H9 (cell line): Measurements from ENCODE around the gene ZNF146. TPM values are rescaled to one million over a fixed set of nuclear protein-coding genes. Genes with fewer than 3 reads are reported as not detected.

Source experiments
- DNase-seq: peaks from one replicate; pipeline ENCODE4 v3.0.0-alpha.2; 2017
- H2AFZ ChIP-seq: one replicate; pipeline ENCODE4 v1.6.1; 2013; ENCODE audit warnings: mild to moderate bottlenecking, low read length, control low read depth, moderate library complexity
- H2AK5ac ChIP-seq: 2 replicates; pipeline ENCODE4 v1.6.1; 2013; ENCODE audit warnings: low read length, control low read depth, mixed read lengths; ENCODE audit not compliant: insufficient read length
- H2BK120ac ChIP-seq: one replicate; pipeline ENCODE4 v1.6.1; 2013; ENCODE audit warnings: low read depth, mild to moderate bottlenecking, low read length, control low read depth, inconsistent platforms; ENCODE audit not compliant: poor library complexity, severe bottlenecking
- H2BK12ac ChIP-seq: 2 replicates; pipeline ENCODE4 v1.6.1; 2013; ENCODE audit warnings: low read length, control low read depth, mixed read lengths, low read depth; ENCODE audit not compliant: insufficient read length
- H2BK15ac ChIP-seq: 2 replicates; pipeline ENCODE4 v1.6.1; 2013; ENCODE audit warnings: low read depth, low read length, control low read depth
- H2BK20ac ChIP-seq: one replicate; pipeline ENCODE4 v1.6.1; 2013; ENCODE audit warnings: low read depth, mild to moderate bottlenecking, low read length, control low read depth, inconsistent platforms; ENCODE audit not compliant: poor library complexity, severe bottlenecking
- H2BK5ac ChIP-seq: 2 replicates; pipeline ENCODE4 v1.6.1; 2013; ENCODE audit warnings: low read length, control low read depth, mixed read lengths; ENCODE audit not compliant: insufficient read length
- H3K14ac ChIP-seq: 2 replicates; pipeline ENCODE4 v1.6.1; 2013; ENCODE audit warnings: low read length, control low read depth; ENCODE audit not compliant: insufficient read depth
- H3K18ac ChIP-seq: 2 replicates; pipeline ENCODE4 v1.6.1; 2013; ENCODE audit warnings: low read depth, mild to moderate bottlenecking, mixed read lengths, low read length, control low read depth; ENCODE audit not compliant: insufficient read length
- H3K23ac ChIP-seq: 2 replicates; pipeline ENCODE4 v1.6.1; 2013; ENCODE audit warnings: low read length, control low read depth, mixed read lengths, low read depth; ENCODE audit not compliant: insufficient read length
- H3K23me2 ChIP-seq: 2 replicates; pipeline ENCODE4 v1.6.1; 2013; ENCODE audit warnings: low read depth, mild to moderate bottlenecking, mixed read lengths, low read length, control low read depth; ENCODE audit not compliant: insufficient read length, poor library complexity, severe bottlenecking
- H3K27ac ChIP-seq: 2 replicates; pipeline ENCODE4 v1.5.1; 2013; ENCODE audit warnings: low read length, control low read depth, mixed read lengths, low read depth; ENCODE audit not compliant: insufficient read length
- H3K27me3 ChIP-seq: 2 replicates; pipeline ENCODE4 v1.6.1; 2013; ENCODE audit warnings: low read length, control low read depth, inconsistent platforms; ENCODE audit not compliant: insufficient read depth
- H3K4ac ChIP-seq: 2 replicates; pipeline ENCODE4 v1.6.1; 2013; ENCODE audit warnings: low read depth, mild to moderate bottlenecking, control low read depth, inconsistent platforms, low read length, moderate library complexity
- H3K4me1 ChIP-seq: 2 replicates; pipeline ENCODE4 v1.6.1; 2013; ENCODE audit warnings: low read length, control low read depth, inconsistent platforms; ENCODE audit not compliant: insufficient read depth
- H3K4me2 ChIP-seq: 2 replicates; pipeline ENCODE4 v1.6.1; 2013; ENCODE audit warnings: low read length, control low read depth, mixed read lengths; ENCODE audit not compliant: insufficient read length, insufficient read depth
- H3K56ac ChIP-seq: 2 replicates; pipeline ENCODE4 v1.6.1; 2013; ENCODE audit warnings: low read depth, mild to moderate bottlenecking, mixed read lengths, low read length, control low read depth; ENCODE audit not compliant: insufficient read length
- H3K79me1 ChIP-seq: 2 replicates; pipeline ENCODE4 v1.6.1; 2013; ENCODE audit warnings: low read depth, mild to moderate bottlenecking, moderate library complexity, low read length, control low read depth, inconsistent platforms; ENCODE audit not compliant: insufficient read depth, poor library complexity, severe bottlenecking
- H3K79me2 ChIP-seq: 2 replicates; pipeline ENCODE4 v1.6.1; 2013; ENCODE audit warnings: low read length, control low read depth, inconsistent platforms; ENCODE audit not compliant: insufficient read depth
- H3K9ac ChIP-seq: 2 replicates; pipeline ENCODE4 v1.6.1; 2013; ENCODE audit warnings: low read length, control low read depth, mixed read lengths; ENCODE audit not compliant: insufficient read length; ENCODE audit errors: extremely low read depth
- H3K9me3 ChIP-seq: one replicate; pipeline ENCODE4 v1.6.1; 2013; ENCODE audit warnings: low read depth, low read length, inconsistent platforms; ENCODE audit not compliant: control insufficient read depth
- H3T11ph ChIP-seq: one replicate; pipeline ENCODE4 v1.6.1; 2013; ENCODE audit warnings: mild to moderate bottlenecking, low read length, control low read depth, inconsistent platforms
- H4K20me1 ChIP-seq: one replicate; pipeline ENCODE4 v1.6.1; 2013; ENCODE audit not compliant: control insufficient read depth, insufficient read length, insufficient read depth
- H4K5ac ChIP-seq: 2 replicates; pipeline ENCODE4 v1.6.1; 2013; ENCODE audit warnings: low read depth, mild to moderate bottlenecking, mixed read lengths, low read length, control low read depth; ENCODE audit not compliant: insufficient read length
- H4K8ac ChIP-seq: replicated peaks from 2 replicates; pipeline ENCODE4 v1.6.1; 2013; ENCODE audit warnings: low read length, control low read depth, mixed read lengths, low read depth; ENCODE audit not compliant: insufficient read length
- H4K91ac ChIP-seq: 2 replicates; pipeline ENCODE4 v1.6.1; 2013; ENCODE audit warnings: low read depth, mild to moderate bottlenecking, moderate library complexity, mixed read lengths, low read length, control low read depth; ENCODE audit not compliant: insufficient read length
- H3K27ac Mint-ChIP-seq, 3 experiments: 2 replicates in 2 of 3; 3 replicates in 1 of 3; pipeline ENCODE4 v1.8.0; 2020 to 2021; ENCODE audit warnings: mixed read lengths in 3 of 3, mild to moderate bottlenecking in 1 of 3, moderate library complexity in 1 of 3
- H3K27me3 Mint-ChIP-seq: 2 replicates; pipeline ENCODE4 v1.8.0; 2021; ENCODE audit warnings: low read depth, mild to moderate bottlenecking, moderate library complexity, mixed read lengths
- H3K36me3 Mint-ChIP-seq, 3 experiments: 2 replicates in 2 of 3; 3 replicates in 1 of 3; pipeline ENCODE4 v1.8.0; 2020 to 2021; ENCODE audit warnings: low read depth in 3 of 3, mixed read lengths in 3 of 3; ENCODE audit not compliant: insufficient read depth in 1 of 3
- H3K4me1 Mint-ChIP-seq, 2 experiments: 2 replicates each; pipeline ENCODE4 v1.8.0; 2020; ENCODE audit warnings: mixed read lengths in 2 of 2
- H3K4me3 Mint-ChIP-seq, 2 experiments: 2 replicates in 1 of 2; 3 replicates in 1 of 2; pipeline ENCODE4 v1.8.0; 2020 to 2021; ENCODE audit warnings: mild to moderate bottlenecking in 2 of 2, mixed read lengths in 2 of 2, moderate library complexity in 1 of 2
- H3K9me3 Mint-ChIP-seq, 2 experiments: 2 replicates in 1 of 2; 3 replicates in 1 of 2; pipeline ENCODE4 v1.8.0; 2020; ENCODE audit warnings: mild to moderate bottlenecking in 2 of 2, mixed read lengths in 2 of 2, moderate library complexity in 1 of 2
- CTCF ChIP-seq: fragments of 200-600 bp; sonication (generic); conservative IDR thresholded peaks from 3 replicates; pipeline ENCODE4 v1.8.0; 2021; ENCODE audit warnings: antibody characterized with exemption, mild to moderate bottlenecking
- WGBS: extraction: QIAGEN DNeasy Blood & Tissue Kit; methylation state at CpG from one replicate; pipeline ENCODE4 v1.1.7; 2013; ENCODE audit warnings: missing lambda C conversion rate, low lambda C conversion rate, mixed read lengths; ENCODE audit not compliant: insufficient read length; ENCODE audit errors: extremely low coverage; 5-methylcytosine and 5-hydroxymethylcytosine counted together
- long read RNA-seq: library from polyadenylated mRNA; unstranded; transcript quantifications from one replicate; pipeline ENCODE4 v2.0.0, GENCODE V29; 2020
- total RNA-seq: library from RNA; stranded (reverse); gene quantifications from 2 replicates; pipeline ENCODE4 v1.2.1, GENCODE V29; 2021

ZNF146 gene
- 166 and 167 TPM in 2 replicates for total RNA-seq
- long read RNA-seq, transcript ZNF146-205 (3 exons, 533 nt) = minor isoform, 86 of 841 reads
- long read RNA-seq, transcript ZNF146-202 (3 exons, 3,780 nt) = minor isoform, 245 of 841 reads
- long read RNA-seq, transcript ZNF146-201 (4 exons, 3,326 nt) = major isoform, 281 of 841 reads
- long read RNA-seq, transcript ZNF146-204 (2 exons, 571 nt) = minor isoform, 11 of 841 reads
- long read RNA-seq, partial matches to known transcripts = 29 of 841 reads
- long read RNA-seq, other reads (novel, unspliced or antisense) = 189 of 841 reads

- Histone ChIP-seq H2AFZ (peak within 1 kb of the TSS; percentile 68), H3K79me2 (peaks cover 27% of the 10 kb centered on the region; the same call in 1 of the 2 replicates), H3K27ac (peak within 1 kb of the TSS; percentile 92), H3K23ac (peak within 1 kb of the TSS; percentile 99), H4K8ac (peak within 1 kb of the TSS; percentile 100), H3K4me1 (no peaks in the 10 kb centered on the region), H3K56ac (peak within 1 kb of the TSS; percentile 99), H3K27me3 (no peaks in the 10 kb centered on the region), H3K4me2 (peak within 1 kb of the TSS; percentile 76), H3K23me2 (peaks cover 4% of the 10 kb centered on the region), H3T11ph (peak within 1 kb of the TSS; percentile 88), H4K5ac (peak within 1 kb of the TSS; percentile 100), H3K14ac (peak within 1 kb of the TSS; percentile 100), H2BK120ac (peak within 1 kb of the TSS; percentile 40), H2BK20ac (no peak within 1 kb of the TSS), H2BK12ac (no peak within 1 kb of the TSS), H3K9ac (peak within 1 kb of the TSS; percentile 100), H3K9me3 (no peaks in the 10 kb centered on the region), H2BK5ac (peak within 1 kb of the TSS; percentile 97), H3K79me1 (no peaks in the 10 kb centered on the region), H2AK5ac (peak within 1 kb of the TSS; percentile 28), H4K20me1 (no peaks in the 10 kb centered on the region), H3K18ac (peak within 1 kb of the TSS; percentile 99), H4K91ac (no peak within 1 kb of the TSS), H3K4ac (peak within 1 kb of the TSS; percentile 44; the same call in 1 of the 2 replicates), H2BK15ac (no peak within 1 kb of the TSS)
- Mint-ChIP-seq H3K4me1 (peaks cover 13 to 20% of the 10 kb centered on the region in 2 experiments), H3K9me3 (no peaks in the 10 kb centered on the region), H3K36me3 (peaks cover 11 to 21% (median 13%) of the 10 kb centered on the region in 3 experiments), H3K4me3 (no peak within 1 kb of the TSS), H3K27me3 (no peaks in the 10 kb centered on the region), H3K27ac (peak within 1 kb of the TSS in 2 of 3 experiments; percentile 84 to 96; a peak in 5 of 7 replicates)
- TF ChIP-seq CTCF = no peak
- DNase-seq = peak; percentile 99
- no CpG with 5 or more reads among the region's 73 CpGs for WGBS
These were observed at the start of gene ZNF146, which contains the start of gene ZNF565 for GRCh38 chr19:36214386-36215275. ZNF146 (plus strand) TSS chr19:36215106; CDS start chr19:36236441, 21,335 bp downstream. ZNF565 (minus strand) TSS chr19:36214665; CDS start chr19:36201985, 12,680 bp downstream.
